Glutamatergic neuron (in vitro differentiated cells): Measurements from ENCODE around the gene CHCHD2. TPM values are rescaled to one million over a fixed set of nuclear protein-coding genes. Genes with fewer than 3 reads are reported as not detected.
"Not testable (repeated sequence)": the region's sequence is repeated elsewhere in the genome, so short reads cannot be mapped to it uniquely, and the experiment has no call there.

Source experiments
- DNase-seq: peaks from one replicate; pipeline ENCODE4 v3.0.0; 2022
- H3K27ac Mint-ChIP-seq: one replicate; pipeline ENCODE4 v1.8.0; 2020; ENCODE audit warnings: mild to moderate bottlenecking, mixed read lengths, inconsistent platforms; ENCODE audit not compliant: unreplicated experiment
- H3K27me3 Mint-ChIP-seq: one replicate; pipeline ENCODE4 v1.8.0; 2020; ENCODE audit warnings: mild to moderate bottlenecking, moderate library complexity, mixed read lengths, inconsistent platforms; ENCODE audit not compliant: unreplicated experiment
- H3K36me3 Mint-ChIP-seq: one replicate; pipeline ENCODE4 v1.8.0; 2020; ENCODE audit warnings: mild to moderate bottlenecking, mixed read lengths, inconsistent platforms; ENCODE audit not compliant: unreplicated experiment
- H3K4me1 Mint-ChIP-seq: one replicate; pipeline ENCODE4 v1.8.0; 2020; ENCODE audit warnings: mild to moderate bottlenecking, low read depth, mixed read lengths, inconsistent platforms; ENCODE audit not compliant: unreplicated experiment
- H3K4me3 Mint-ChIP-seq: one replicate; pipeline ENCODE4 v1.8.0; 2020; ENCODE audit warnings: mild to moderate bottlenecking, mixed read lengths, inconsistent platforms; ENCODE audit not compliant: unreplicated experiment
- H3K9me3 Mint-ChIP-seq: one replicate; pipeline ENCODE4 v1.8.0; 2020; ENCODE audit warnings: mild to moderate bottlenecking, moderate library complexity, mixed read lengths, inconsistent platforms; ENCODE audit not compliant: unreplicated experiment
- CTCF ChIP-seq: fragments of 200-600 bp; sonication (generic); IDR thresholded peaks from one replicate; pipeline ENCODE4 v1.5.0; 2021; ENCODE audit not compliant: partially characterized antibody, unreplicated experiment
- total RNA-seq: library from RNA; stranded (reverse); fragmentation: NEBNext Ultra II Directional; extraction: Animal tissue kit (Norgen Biotek cat#: 25700); gene quantifications from one replicate; pipeline ENCODE4 v1.2.1, GENCODE V29; 2021; ENCODE audit not compliant: unreplicated experiment

Gene CHCHD2
- total RNA-seq, 1 donor from 2014 or later, result not detected

GRCh38 chr7:56081626-56082340 lies 24.5 kb downstream of the CHCHD2 start:
- H3K4me1 Mint-ChIP-seq, result no peaks in the 10 kb centered on the region
- no peak for DNase-seq
- no peak overlapping the region for H3K27ac Mint-ChIP-seq
- no peaks in the 10 kb centered on the region for H3K36me3 Mint-ChIP-seq
- no peak for TF ChIP-seq CTCF
- H3K9me3 Mint-ChIP-seq, result peaks cover 2% of the 10 kb centered on the region
- H3K27me3 Mint-ChIP-seq, result peaks cover 3% of the 10 kb centered on the region
- H3K4me3 Mint-ChIP-seq, result no peak overlapping the region

GRCh38 chr7:56080726-56081435 lies 25.4 kb downstream of the CHCHD2 start:
- not testable (repeated sequence) for H3K9me3 Mint-ChIP-seq

GRCh38 chr7:56079450-56080185 lies 26.7 kb downstream of the CHCHD2 start:
- H3K4me1 Mint-ChIP-seq, result no peaks in the 10 kb centered on the region
- H3K27ac Mint-ChIP-seq, result no peak overlapping the region
- TF ChIP-seq CTCF, result peak; percentile 21
- DNase-seq, result peak; percentile 32
- H3K4me3 Mint-ChIP-seq, result no peak overlapping the region
- H3K36me3 Mint-ChIP-seq, result no peaks in the 10 kb centered on the region
- peaks cover 2% of the 10 kb centered on the region for H3K9me3 Mint-ChIP-seq
- H3K27me3 Mint-ChIP-seq, result peaks cover 3% of the 10 kb centered on the region

More at GRCh38 chr7:56080726-56081435, 25.4 kb downstream of the CHCHD2 start:
- not testable (repeated sequence) for H3K4me3 Mint-ChIP-seq, H3K27me3 Mint-ChIP-seq, H3K36me3 Mint-ChIP-seq, H3K27ac Mint-ChIP-seq, H3K4me1 Mint-ChIP-seq, DNase-seq

- Mint-ChIP-seq H3K27ac (no peak overlapping the region), H3K27me3 (peaks cover 3% of the 10 kb centered on the region), H3K36me3 (no peaks in the 10 kb centered on the region), H3K9me3 (no peaks in the 10 kb centered on the region), H3K4me1 (no peaks in the 10 kb centered on the region), H3K4me3 (no peak overlapping the region)
- no peak for TF ChIP-seq CTCF
- DNase-seq, result no peak
These were observed 28.1 kb downstream of the CHCHD2 start for GRCh38 chr7:56078196-56078595.

GRCh38 chr7:56077681-56078080 lies 28.6 kb downstream of the CHCHD2 start:
- Mint-ChIP-seq H3K9me3 (peaks cover 2% of the 10 kb centered on the region), H3K36me3 (no peaks in the 10 kb centered on the region), H3K27ac (no peak overlapping the region)

More at GRCh38 chr7:56077681-56078080, 28.6 kb downstream of the CHCHD2 start:
- H3K27me3 Mint-ChIP-seq, result peaks cover 3% of the 10 kb centered on the region
- TF ChIP-seq CTCF, result no peak
- DNase-seq, result no peak
- no peak overlapping the region for H3K4me3 Mint-ChIP-seq
- H3K4me1 Mint-ChIP-seq, result no peaks in the 10 kb centered on the region
